ENCODE data around the gene NACC2. TPM values are rescaled to one million over a fixed set of nuclear protein-coding genes. Genes with fewer than 3 reads are reported as not detected.

The NACC2 gene
- total RNA-seq, 1 experiment from 2014 or later = 62.0 TPM

GRCh38 chr9:136004219-136004618 is 90.9 kb downstream of the NACC2 start:
- in situ Hi-C loops (cut with HindIII; ENCODE audit: low pct_unique_long_range_greater_than_20kb, low sequenced_read_pairs) (no loop called here), intact Hi-C loops (cut with micrococcal nuclease; ENCODE audit: unreplicated experiment) (no loop called here)
- Histone ChIP-seq H3K27ac (ENCODE audit: low read length) (no peak overlapping the region), H3K36me3 (ENCODE audit: control insufficient read depth, insufficient read depth, low read length) (no peaks in the 10 kb centered on the region), H3K4me1 (ENCODE audit: control insufficient read depth, insufficient read depth, low read length) (peaks cover 28% of the 10 kb centered on the region), H3K4me3 (ENCODE audit: low read depth in 2 of 2, low read length in 2 of 2) (no peak overlapping the region), H3K27me3 (ENCODE audit: control insufficient read depth, insufficient read depth, low read length) (no peaks in the 10 kb centered on the region), H3K9me3 (ENCODE audit: control insufficient read depth, insufficient read depth, low read depth, low read length) (no peaks in the 10 kb centered on the region)
- TF ChIP-seq, protein P1, sequence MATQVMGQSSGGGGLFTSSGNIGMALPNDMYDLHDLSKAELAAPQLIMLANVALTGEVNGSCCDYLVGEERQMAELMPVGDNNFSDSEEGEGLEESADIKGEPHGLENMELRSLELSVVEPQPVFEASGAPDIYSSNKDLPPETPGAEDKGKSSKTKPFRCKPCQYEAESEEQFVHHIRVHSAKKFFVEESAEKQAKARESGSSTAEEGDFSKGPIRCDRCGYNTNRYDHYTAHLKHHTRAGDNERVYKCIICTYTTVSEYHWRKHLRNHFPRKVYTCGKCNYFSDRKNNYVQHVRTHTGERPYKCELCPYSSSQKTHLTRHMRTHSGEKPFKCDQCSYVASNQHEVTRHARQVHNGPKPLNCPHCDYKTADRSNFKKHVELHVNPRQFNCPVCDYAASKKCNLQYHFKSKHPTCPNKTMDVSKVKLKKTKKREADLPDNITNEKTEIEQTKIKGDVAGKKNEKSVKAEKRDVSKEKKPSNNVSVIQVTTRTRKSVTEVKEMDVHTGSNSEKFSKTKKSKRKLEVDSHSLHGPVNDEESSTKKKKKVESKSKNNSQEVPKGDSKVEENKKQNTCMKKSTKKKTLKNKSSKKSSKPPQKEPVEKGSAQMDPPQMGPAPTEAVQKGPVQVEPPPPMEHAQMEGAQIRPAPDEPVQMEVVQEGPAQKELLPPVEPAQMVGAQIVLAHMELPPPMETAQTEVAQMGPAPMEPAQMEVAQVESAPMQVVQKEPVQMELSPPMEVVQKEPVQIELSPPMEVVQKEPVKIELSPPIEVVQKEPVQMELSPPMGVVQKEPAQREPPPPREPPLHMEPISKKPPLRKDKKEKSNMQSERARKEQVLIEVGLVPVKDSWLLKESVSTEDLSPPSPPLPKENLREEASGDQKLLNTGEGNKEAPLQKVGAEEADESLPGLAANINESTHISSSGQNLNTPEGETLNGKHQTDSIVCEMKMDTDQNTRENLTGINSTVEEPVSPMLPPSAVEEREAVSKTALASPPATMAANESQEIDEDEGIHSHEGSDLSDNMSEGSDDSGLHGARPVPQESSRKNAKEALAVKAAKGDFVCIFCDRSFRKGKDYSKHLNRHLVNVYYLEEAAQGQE (IDR thresholded peaks at IDR 0.05; ENCODE audit: insufficient read depth in 1 of 2, low read depth in 2 of 2, low read length in 1 of 2) = no peak
- TF ChIP-seq, protein P2, sequence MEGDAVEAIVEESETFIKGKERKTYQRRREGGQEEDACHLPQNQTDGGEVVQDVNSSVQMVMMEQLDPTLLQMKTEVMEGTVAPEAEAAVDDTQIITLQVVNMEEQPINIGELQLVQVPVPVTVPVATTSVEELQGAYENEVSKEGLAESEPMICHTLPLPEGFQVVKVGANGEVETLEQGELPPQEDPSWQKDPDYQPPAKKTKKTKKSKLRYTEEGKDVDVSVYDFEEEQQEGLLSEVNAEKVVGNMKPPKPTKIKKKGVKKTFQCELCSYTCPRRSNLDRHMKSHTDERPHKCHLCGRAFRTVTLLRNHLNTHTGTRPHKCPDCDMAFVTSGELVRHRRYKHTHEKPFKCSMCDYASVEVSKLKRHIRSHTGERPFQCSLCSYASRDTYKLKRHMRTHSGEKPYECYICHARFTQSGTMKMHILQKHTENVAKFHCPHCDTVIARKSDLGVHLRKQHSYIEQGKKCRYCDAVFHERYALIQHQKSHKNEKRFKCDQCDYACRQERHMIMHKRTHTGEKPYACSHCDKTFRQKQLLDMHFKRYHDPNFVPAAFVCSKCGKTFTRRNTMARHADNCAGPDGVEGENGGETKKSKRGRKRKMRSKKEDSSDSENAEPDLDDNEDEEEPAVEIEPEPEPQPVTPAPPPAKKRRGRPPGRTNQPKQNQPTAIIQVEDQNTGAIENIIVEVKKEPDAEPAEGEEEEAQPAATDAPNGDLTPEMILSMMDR (IDR thresholded peaks at IDR 0.05) = no peak
- no peak for TF ChIP-seq TCF7L2 (IDR thresholded peaks at IDR 0.05; ENCODE audit: low read depth, low read length)
- no peak for TF ChIP-seq SIN3A (IDR thresholded peaks at IDR 0.05; ENCODE audit: borderline replicate concordance, insufficient read depth, low read depth, low read length)
- TF ChIP-seq POLR2AphosphoS5 (IDR thresholded peaks at IDR 0.05; ENCODE audit: low read depth, low read length) = no peak
- ATAC-seq (no peak), DNase-seq (ENCODE audit: low read depth, low spot score) (no peak)
- BruUV-seq (replicated peaks) = no TSS peak
- CTCF ChIA-PET = no interaction called here
- POLR2A ChIA-PET = no interaction called here

DNA sequence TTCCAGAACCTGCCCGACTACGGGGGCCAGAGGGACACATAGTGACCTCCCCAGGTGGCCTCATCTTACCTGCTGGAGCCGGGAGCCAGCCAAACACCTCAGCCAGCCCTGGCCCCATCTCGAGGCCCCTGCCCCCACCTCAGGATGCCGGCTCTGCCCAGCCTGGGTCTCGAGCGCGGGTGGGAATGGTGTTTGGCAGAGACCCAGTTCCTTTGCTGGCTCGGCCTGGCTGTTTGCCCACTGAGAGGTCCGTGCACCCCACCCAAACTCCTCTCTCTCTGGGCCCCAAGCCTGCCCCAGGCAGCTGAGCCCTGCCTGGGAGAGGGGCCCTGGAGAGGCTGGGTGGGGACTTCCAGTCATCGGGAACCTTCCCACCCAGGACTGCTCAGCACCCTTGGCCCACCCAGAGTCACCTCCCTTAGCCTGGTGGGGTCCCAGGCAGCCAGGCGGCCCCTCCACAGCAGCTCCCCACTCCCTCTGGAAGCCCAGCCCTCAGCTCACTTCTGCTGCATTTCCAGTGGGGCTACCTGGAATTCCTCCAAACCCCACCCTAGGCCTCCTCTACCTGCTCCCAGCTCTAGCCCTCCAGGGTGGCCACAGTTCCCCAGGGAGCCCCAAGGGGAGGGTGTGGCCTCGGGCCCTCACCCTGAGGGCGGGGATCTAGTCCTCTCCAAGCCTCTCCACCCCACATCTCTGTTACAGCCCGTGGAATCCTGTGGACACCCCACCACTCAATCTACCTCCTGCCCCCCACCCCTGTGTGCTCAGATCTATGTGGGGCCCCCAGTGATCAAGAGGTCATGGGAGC is 91.5 kb downstream of the NACC2 start:
- intact Hi-C loops (cut with micrococcal nuclease; ENCODE audit: unreplicated experiment) = no loop called here
- Histone ChIP-seq H3K9me3 (ENCODE audit: control insufficient read depth, insufficient read depth, low read depth, low read length) (no peaks in the 10 kb centered on the region), H3K4me1 (ENCODE audit: control insufficient read depth, insufficient read depth, low read length) (peaks cover 24% of the 10 kb centered on the region), H3K27me3 (ENCODE audit: control insufficient read depth, insufficient read depth, low read length) (no peaks in the 10 kb centered on the region), H3K27ac (ENCODE audit: low read length) (no peak overlapping the region), H3K36me3 (ENCODE audit: control insufficient read depth, insufficient read depth, low read length) (no peaks in the 10 kb centered on the region), H3K4me3 (ENCODE audit: low read depth in 2 of 2, low read length in 2 of 2) (no peak overlapping the region)
- POLR2A ChIA-PET = no interaction called here
- no TSS peak for BruUV-seq (replicated peaks)
- TF ChIP-seq SIN3A (IDR thresholded peaks at IDR 0.05; ENCODE audit: borderline replicate concordance, insufficient read depth, low read depth, low read length) (no peak), POLR2AphosphoS5 (IDR thresholded peaks at IDR 0.05; ENCODE audit: low read depth, low read length) (0 out of 2 replicates have a peak, but pooled peaks have one; percentile 31)
- TF ChIP-seq, protein P2 (IDR thresholded peaks at IDR 0.05) = no peak
- TF ChIP-seq, protein P1 (IDR thresholded peaks at IDR 0.05; ENCODE audit: insufficient read depth in 1 of 2, low read depth in 2 of 2, low read length in 1 of 2) = no peak
- ATAC-seq = 0 out of 2 replicates have a peak, but pooled peaks have one; percentile 24
- in situ Hi-C loops (cut with HindIII; ENCODE audit: low pct_unique_long_range_greater_than_20kb, low sequenced_read_pairs) = no loop called here
- DNase-seq (ENCODE audit: low read depth, low spot score) = no peak
- CTCF ChIA-PET = no interaction called here
